G401.6 (cell line): Measurements from ENCODE around the gene TGM1.
A peak's percentile ranks its signal among the peaks of the same experiment; 100 is the strongest.
"Not testable (repeated sequence)": the region's sequence is repeated elsewhere in the genome, so short reads cannot be mapped to it uniquely, and the experiment has no call there.

Experiments used
- FAIRE-seq: peaks from 2 replicates; lab custom pipeline; 2012; peaks lifted over from hg19 to GRCh38; lab: Jason Lieb, UNC

TGM1 gene

DNA sequence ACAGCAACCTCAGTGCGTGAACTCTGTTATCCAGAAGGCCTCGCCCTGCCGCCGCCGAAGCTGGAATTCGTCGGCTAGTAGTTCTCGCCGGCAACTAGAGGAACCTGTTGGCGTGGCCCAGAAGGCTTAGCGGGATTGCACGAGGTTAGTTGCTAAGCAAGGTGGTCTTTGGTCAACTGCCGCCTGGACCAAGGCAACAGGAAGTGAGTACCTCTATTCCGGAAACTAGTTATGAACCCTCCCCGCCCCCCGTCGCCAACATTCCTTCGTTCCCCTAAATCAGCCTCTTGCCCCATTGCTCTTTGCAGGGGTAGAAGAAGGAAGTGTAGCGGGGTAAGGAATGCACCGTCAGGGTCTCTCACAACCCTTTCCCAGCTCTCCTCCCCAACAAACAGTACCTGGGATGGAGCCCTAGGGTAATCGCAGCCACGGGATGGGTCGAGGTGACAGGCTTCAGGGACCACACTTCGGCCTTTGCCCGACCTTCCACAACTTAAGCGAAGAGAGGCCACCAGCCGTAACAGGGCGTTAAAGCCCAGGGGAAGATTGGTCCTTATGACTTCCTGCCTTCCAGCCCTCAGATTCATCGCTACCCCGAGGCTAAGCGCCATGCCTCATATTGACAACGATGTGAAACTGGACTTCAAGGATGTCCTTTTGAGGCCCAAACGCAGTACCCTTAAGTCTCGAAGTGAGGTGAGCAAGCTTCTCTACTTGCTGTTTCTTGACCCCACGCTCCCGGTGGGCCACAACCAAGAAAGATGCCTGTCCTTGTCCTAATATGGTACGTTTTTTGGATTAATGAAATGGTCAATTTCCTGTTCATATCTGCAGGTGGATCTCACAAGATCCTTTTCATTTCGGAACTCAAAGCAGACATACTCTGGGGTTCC lies 30.1 kb downstream of the TGM1 start, which contains the start of gene GMPR2:
TSS of gene GMPR2 (plus strand) at position 285 of the 893 bp plus-strand sequence. CDS start at position 610, 325 bp downstream.
- peak; percentile 56 for FAIRE-seq

DNA sequence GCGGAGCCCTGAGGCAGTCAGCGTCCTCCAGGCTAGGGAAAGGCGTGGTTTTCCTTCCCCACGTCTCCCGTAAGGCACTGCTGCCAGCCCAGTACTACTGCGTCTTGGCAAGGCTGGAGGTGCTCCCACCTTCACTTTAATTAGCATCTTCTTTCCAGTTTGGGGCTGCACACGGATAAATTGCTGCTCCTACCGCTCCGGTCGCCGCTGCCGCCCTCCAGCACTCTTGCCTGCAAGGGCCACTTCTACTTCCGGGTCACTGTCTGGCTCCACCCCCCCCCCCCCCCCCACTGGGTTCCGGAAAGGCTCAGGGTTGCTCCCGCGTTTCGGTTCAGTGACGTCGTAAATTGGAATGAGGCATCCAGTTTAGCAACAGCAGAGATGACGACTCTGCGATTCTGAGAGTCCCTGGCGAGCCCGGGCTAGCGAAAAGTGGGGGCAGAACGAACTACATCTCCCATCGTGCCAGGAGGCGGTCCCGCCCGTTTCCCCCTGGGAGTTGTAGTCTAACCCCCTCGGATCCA lies 30.8 kb downstream of the TGM1 start, which contains the start of gene NEDD8:
TSS of gene NEDD8 (minus strand) at position 247 of the 524 bp plus-strand sequence. CDS start at position 147, 100 bp downstream.
- FAIRE-seq: no peak

DNA sequence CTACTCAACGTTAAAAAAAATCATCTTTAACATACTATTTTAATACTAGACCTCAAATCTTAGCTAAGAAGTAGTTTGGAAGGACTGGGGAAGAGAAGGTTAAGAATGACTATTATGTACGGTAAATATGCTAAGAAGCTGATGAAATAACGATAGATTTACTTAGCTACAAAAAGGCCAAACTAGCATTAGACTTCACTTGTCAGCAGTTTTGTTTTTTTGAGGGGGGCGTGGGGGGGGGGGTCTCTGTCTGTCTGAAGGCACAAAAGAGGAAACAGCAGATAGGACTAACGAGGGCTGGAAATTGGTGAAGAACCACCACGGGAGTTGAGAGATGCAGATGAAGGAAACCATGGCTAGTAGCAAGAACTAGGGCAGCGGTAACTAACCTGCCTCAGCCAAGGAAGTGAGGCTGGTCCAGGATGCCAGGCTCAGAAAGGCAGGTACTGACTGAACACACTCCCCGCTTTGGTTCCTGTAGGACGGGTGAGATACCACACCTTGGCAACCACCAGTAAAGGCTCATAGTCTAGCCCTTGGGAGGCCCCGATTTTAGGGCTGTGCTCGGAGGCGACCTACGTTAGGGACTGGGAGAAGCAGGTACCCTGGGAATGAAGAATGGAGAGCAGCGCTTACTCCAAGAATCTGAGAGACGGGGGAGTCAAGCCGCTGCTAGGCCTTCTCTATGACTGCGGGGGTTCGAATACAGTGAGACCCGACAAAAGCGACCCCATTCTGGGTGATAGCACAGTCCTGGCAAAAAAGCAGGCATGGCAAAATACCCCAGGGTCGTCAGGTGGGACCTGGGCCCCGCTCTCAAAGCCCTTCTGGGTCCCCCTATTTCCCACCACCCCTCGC lies 31.5 kb downstream of the TGM1 start:
- FAIRE-seq: no peak

DNA sequence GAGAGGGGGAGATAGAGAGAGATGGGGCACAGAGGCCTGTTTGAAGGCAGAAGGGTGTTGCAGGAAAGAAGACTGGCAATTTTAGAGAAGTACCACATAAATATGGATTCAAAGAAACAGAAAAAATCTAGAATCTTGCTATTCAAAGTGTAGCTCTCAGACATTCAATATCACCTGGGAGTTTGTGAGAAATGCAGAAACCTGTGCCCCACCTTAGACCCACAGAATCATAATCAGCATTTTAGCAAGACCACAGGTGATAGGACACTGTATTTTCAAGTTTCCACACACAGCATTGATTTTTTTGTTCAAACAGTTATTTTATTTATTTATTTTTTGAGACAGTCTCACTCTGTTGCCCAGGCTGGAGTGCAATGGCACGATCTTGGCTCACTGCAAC lies 34.1 kb downstream of the TGM1 start:
- FAIRE-seq: no peak

DNA sequence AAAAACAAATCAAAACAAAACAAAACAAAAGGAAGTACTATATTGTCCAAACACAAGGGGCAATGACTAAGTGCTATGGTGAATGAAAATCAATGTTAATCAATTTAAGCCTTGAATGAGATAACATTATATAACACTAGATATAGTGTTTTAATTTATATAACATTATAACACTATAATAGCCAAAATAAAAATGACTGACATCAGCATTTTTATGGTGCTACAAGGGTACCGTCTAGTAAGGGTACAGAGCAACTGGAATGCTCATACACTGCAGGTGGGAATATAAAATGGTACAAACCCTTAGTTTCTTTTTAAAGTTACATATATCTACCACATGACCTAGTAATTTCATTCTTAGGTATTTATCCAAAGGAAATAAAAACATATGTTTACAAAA lies 36.5 kb downstream of the TGM1 start:
- FAIRE-seq: peak; percentile 36

DNA sequence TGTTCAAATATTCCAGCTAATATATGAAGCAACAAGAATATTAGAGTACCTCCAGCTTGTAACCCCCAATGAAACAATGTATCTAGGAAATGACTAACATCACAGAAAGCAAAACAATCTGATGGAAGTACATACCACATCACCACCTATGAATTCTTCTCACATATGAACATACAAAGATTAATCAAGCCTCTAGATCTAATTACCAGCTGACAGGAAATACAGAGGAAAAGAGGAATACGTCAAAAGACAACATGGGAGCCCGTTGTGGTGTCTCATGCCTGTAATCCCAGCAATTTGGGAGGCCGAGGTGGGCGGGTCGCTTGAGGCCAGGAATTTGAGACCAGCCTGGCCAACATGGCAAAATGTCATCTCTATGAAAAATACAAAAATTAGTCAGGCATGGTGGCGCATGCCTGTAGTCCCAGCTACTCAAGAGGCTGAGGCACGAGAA lies 38.3 kb downstream of the TGM1 start:
- no peak for FAIRE-seq

DNA sequence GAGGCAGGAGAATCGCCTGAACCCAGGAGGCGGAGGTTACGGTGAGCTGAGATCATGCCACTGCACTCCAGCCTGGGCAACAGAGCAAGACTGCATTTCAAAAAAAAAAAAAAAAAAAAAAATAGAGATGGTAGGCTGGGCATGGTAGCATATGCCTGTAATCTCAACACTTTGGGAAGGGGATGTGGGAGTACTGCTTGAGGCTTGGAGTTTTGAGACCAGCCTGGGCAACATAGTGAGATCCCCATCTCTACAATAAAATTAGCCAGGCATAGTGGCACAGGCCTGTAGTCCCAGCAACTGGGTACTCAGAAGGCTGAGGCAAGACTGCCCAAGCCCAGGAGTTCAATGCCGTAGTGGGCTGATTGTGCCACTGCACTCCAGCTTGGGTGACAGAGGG lies 40.0 kb downstream of the TGM1 start:
- not testable (repeated sequence) for FAIRE-seq

DNA sequence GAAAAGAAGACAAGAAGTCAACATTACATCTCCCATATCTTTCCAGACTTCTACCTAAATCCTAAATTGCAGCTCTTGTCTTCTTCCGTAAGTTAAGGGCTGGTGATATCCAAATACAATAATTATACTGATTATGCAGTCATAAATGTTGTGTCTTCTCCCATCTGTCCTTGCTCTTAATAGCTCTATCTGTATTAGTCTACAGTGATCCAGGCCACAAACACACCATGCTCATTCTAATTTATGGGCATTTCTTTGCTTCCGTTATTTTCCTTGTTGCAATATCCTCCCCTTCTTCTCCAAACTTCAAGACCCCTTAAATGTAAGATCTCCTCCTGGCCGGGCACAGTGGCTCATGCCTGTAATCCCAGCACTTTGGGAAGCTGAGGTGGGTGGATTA lies 43.5 kb downstream of the TGM1 start:
- FAIRE-seq: no peak

DNA sequence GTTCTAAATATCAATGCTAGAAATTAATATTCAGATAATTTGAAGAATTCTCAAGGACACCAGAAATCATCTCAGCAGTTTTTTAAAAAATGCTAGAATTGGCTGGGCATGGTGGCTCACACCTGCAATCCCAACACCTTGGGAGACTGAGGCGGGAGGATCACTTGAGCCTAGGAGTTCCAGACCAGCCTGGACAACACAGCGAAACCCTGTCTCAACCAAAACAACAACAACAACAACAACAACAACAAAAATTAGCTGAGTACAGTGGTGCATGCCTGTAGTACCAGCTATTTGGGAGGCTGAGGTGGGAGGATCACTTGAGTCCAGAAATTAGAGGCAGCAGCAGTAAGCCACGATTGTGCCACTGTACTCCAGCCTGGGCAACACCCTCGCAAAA lies 43.9 kb downstream of the TGM1 start:
- no peak for FAIRE-seq

DNA sequence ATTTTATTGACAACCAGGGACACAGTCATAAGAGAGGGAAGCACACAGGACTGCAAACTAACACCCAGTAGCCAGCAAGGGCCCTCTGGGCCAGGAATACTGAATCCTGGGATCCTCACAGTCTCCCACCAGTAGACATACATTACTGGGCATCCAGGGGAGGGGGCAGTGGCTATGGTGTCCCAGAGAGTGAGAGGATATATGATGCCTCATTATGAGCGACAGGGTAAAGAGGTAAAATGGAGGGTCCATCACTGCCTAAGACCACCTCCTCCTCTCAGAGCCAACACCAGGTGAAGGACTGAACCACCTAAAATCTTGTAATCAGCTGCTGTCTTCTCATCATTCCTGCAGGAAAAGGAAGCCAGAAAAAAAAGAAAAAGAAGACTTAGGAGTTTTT lies 46.1 kb downstream of the TGM1 start:
- not testable (repeated sequence) for FAIRE-seq

DNA sequence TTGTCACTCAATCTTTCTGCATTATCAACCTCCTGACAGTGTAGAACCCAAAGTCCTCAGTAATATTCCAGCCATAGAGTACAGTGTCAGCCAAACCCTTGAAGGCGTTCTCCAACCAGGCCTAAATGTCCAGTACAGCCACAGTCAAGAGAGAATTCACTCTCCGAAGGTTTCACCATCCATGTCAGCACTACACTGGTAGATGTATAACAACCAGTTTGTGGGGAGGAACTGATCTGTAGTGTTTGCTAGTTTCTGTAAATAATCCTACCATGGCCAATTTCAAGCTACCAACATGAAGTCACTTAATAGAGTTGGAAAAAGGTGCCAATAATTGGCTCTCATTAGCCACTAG lies 46.7 kb downstream of the TGM1 start:
- no peak for FAIRE-seq

DNA sequence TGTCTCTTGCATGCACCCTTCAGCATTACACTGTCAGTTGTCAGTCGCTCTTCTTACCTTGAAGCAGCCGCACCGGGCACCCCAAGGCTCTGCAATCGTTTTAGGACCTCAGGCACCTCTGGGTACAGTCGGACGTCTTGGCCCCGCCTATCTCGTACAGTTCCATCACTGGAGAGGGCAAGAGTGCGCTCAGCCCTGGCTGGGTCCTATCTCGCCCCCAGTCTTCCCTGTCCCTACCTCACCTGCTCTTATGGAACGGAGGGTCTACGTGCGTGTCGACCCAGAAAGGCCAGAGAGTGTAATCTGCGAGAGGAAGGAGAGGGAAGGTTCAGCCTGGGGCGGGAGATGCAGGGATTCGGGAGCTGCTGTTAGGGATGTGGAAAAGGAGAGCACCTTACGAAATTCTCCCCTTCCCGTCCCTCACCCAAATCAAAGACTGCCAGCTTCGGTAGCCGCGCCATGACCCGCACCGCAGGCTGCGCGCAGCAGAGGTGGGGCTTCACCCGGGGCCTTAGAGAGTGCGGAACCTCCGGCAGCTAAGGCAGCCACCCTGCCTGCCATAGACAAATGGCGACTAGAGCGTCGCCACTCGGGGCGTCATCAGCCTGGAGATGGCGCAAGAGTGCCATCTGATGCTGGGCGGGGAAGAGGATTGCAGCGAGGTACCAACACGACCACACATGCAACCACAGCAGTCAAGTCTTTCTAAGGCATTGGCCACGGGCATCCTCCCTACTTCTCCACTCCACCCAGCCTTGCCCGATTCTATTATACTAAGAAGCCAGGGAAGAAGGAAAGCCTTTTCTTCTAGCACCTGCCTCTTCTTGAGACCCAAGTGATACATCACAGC lies 47.3 kb downstream of the TGM1 start, which contains the start of gene MDP1:
TSS of gene MDP1 (minus strand) at position 572 of the 850 bp plus-strand sequence. CDS start at position 461, 111 bp downstream.
- peak; percentile 60 for FAIRE-seq

DNA sequence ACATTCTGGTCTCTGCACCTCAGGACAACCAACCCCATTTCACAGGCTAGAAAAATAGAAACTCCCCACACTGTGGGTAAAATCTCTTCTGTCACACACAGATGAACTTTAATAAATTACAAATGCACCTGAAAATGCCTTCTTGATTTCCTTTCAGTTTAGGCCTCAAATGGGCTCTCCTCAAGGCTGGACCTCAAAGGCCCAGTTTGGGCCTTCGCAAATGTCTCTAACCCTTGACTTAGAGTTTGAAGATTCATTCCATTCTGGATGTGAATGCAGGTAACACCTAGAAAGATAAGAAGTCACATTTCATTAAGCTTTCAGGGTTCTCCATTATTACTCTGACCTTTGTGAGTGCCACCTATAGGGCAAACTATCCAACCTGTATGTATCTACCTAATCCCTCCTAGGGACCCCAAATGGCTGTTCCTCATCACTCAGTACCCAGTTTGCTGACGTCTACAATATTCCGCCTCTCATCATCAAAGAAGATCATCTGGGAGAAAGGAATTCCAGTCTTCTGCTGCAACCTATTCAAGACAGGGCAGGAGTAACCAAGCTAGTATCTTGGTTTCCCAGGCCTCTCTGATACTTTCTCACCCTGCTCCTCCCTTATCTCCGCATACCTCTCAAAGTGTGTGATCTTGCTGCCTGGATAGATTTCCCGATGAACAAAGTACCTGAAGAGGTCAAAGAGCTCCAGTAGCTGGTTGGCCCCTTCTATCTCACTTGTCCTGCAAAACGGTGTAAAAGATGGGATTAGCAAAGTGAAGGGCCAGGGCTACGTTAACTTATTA lies 48.9 kb downstream of the TGM1 start:
- no peak for FAIRE-seq

DNA sequence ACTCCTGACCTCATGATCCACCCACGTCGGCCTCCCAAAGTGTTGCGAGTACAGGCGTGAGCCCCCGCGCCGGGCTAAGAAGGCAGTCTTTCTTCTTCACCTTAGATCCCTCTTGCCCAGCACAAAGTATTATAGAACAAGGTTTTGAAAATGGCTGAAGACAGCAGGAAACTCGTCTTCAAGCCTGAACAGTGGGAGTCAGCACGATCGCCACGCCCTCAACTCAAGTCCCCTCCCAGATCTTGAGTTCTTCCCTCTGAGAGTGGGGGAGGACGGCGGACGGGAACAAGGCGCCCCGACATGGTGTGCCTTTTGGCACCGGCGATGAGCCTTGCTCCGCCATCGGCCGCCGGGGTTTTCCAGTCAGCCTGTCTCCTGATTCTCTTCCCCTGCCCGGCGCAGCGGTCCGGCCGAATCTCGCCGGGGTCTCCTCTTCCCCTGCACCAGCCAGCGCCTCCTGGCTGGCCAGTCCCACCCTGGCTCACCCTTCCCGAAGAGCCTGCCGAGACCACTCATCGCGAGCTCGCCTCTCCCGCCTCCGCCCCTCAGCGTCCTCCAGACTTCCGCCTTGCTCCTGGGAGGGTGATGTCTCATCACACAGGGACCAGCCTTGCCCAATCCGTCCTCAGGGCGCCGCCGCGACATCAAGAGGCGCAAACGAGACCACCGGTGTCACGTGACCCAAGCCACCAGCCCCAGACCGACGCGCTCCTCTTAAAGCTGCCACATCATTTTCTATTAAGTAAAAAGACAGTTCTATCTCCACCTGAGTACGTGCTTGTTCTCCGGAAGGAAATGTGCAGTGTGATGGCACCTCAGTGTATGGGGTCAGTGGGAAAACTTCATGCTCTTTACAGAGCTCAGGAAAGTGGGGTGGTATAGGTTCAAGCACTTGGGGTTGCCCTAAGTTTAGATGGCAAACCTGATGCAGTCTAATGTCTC lies 49.8 kb downstream of the TGM1 start, which contains the start of gene CHMP4A:
TSS of gene CHMP4A (minus strand) at position 565 of the 942 bp plus-strand sequence. CDS start at position 516, 49 bp downstream.
- peak; percentile 93 for FAIRE-seq

DNA sequence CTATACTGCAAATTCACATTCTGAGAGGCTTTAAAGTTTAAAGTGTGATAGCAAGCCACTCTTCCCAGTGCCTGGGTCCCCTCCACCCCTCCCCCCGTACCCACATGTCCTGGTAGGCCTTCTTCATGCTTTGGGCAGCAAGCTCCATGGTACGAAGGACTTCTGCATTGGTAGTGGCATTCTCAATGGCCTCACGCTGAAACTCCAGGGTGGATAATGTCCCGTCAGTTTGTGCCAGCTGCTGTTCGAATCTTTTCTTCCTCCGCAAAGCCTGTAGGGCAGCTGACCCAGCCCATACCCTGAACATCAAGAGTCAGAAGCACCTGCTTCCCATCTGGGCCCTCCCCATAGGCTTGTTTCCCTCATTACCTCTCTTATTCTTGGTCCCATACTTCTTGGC lies 51.7 kb downstream of the TGM1 start:
- no peak for FAIRE-seq

DNA sequence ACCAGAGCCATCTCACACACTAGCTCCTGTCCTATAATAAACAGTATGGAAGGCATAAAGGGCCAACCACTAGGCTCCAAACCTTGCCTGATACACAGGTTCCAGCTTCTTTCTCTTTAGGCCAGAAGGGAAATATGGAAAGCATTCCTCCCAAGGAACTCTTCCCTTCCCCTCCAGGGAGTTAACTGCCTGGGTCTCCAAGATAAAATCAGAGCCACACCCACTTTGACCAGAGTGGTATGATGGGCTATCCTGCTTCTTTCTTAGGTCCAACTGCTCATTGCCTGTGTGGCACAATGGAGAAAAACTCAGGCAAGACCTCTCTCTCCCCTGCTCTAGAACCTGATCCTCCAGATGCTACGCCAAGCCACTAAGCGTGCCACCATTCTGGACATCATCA lies 55.4 kb downstream of the TGM1 start:
- no peak for FAIRE-seq

DNA sequence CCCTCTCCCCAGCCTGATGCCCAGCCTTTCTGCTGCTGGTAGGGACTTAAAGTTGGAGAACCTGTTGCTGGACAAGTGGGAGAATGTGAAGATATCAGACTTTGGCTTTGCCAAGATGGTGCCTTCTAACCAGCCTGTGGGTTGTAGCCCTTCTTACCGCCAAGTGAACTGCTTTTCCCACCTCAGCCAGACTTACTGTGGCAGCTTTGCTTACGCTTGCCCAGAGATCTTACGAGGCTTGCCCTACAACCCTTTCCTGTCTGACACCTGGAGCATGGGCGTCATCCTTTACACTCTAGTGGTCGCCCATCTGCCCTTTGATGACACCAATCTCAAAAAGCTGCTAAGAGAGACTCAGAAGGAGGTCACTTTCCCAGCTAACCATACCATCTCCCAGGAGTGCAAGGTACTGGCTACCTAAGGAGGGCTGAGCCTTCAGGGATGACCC lies 55.8 kb downstream of the TGM1 start:
- FAIRE-seq: no peak

DNA sequence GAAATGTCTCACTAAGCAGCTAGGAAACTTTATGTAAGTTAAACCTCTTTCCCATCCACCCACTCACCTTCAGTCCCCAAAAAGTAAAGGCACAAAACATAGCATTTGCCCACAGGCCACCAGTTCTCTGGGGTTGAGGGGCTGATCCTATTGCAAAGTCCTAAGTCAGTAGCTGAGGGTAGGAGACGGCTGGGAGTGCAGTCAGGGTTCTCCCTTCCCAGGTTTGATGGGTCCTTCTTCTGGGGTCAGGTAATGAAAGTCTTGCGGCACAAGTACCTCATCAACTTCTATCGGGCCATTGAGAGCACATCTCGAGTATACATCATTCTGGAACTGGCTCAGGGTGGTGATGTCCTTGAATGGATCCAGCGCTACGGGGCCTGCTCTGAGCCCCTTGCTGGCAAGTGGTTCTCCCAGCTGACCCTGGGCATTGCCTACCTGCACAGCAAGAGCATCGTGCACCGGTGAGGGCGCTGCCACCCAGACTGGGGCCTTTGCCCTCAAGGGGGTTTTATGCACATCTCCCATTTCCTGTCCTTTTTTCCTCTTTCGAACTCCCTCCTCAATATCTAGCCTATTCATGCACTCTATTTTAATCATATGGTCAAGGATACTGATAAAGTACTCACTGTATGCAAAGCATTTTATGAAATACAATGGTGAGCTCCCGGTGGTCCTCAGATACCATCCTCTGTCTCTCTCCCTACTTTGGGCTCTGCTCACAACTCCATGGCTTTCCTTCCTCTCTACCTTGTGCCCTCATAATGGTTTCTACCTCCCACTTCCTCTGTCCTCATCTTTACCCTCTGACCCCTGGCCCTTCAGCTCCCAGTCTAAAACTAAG lies 56.5 kb downstream of the TGM1 start:
- no peak for FAIRE-seq
